ENCODE results near the gene GMNN.
"Not testable (repeated sequence)": the region's sequence is repeated elsewhere in the genome, so short reads cannot be mapped to it uniquely, and the experiment has no call there.

DNA sequence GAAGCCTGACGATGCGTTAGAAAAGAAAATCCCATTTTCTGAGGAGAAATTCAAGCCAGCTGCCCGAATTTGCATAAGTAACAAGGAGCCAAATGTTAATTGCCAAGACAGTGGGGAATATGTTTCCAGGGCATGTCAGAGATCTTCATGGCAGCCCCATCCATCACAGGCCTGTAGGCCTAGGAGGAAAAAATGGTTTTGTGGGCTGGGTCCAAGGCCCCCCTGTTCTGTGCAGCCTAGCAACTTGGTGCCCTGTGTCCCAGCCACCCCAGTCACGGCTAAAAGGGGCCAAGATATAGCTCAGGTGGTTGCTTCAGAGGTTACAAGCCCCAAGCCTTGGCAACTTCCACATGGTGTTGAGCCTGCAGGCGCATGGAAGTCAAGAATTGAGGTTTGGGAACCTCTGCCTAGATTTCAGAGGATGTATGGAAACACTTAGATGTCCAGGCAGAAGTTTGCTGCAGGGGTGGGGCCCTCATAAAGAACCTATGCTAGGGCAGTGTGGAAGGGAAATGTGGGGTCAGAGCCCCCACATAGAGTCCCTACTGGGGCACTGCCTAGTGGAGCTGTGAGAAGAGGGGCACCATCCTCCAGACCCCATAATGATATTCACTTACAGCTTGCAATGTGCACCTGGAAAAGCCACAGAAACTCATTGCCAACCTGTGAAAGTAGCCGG lies 43.1 kb upstream of the GMNN start:
- TF ChIP-seq POLR2A (IDR thresholded peaks at IDR 0.05) = not testable (repeated sequence)
- TF ChIP-seq, protein P1, sequence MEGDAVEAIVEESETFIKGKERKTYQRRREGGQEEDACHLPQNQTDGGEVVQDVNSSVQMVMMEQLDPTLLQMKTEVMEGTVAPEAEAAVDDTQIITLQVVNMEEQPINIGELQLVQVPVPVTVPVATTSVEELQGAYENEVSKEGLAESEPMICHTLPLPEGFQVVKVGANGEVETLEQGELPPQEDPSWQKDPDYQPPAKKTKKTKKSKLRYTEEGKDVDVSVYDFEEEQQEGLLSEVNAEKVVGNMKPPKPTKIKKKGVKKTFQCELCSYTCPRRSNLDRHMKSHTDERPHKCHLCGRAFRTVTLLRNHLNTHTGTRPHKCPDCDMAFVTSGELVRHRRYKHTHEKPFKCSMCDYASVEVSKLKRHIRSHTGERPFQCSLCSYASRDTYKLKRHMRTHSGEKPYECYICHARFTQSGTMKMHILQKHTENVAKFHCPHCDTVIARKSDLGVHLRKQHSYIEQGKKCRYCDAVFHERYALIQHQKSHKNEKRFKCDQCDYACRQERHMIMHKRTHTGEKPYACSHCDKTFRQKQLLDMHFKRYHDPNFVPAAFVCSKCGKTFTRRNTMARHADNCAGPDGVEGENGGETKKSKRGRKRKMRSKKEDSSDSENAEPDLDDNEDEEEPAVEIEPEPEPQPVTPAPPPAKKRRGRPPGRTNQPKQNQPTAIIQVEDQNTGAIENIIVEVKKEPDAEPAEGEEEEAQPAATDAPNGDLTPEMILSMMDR (IDR thresholded peaks at IDR 0.05) = not testable (repeated sequence)

All from uterus (tissue), 2 donors.